GM10266 (cell line): ENCODE data around the gene TENM4.
"Not testable (repeated sequence)": the region's sequence is repeated elsewhere in the genome, so short reads cannot be mapped to it uniquely, and the experiment has no call there.

ENCODE experiments used
- DNase-seq: peaks from one replicate; pipeline ENCODE4 v3.0.0; 2012; ENCODE audit errors: extremely low spot score
- TF ChIP-seq, protein P1 (sequence below): IDR thresholded peaks from 2 replicates; pipeline ENCODE4 v1.5.1; 2012; ENCODE audit warnings: mild to moderate bottlenecking, low read depth; ENCODE audit not compliant: control insufficient read depth, insufficient read depth; ENCODE audit errors: missing control alignments

The TENM4 gene

DNA sequence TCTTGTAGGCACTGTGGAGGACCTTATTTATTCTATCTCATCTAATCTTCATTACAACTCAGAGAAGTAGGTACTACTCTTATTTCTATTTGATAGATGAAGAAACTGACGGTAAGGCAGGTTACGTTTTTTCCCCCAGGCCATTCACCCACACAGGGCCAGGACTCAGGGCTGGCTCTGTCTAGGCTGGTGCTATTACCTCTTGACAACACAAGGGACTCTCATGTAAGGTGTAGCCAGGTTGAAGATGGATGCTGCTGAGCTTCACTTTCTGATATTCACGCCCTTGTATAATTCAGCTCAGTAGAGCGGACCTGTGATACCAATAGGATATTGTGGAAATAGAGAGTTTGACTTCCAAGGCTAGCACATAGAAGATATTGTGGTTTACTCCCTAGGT, 453.1 kb downstream of the TENM4 start:
- TF ChIP-seq, protein P1, sequence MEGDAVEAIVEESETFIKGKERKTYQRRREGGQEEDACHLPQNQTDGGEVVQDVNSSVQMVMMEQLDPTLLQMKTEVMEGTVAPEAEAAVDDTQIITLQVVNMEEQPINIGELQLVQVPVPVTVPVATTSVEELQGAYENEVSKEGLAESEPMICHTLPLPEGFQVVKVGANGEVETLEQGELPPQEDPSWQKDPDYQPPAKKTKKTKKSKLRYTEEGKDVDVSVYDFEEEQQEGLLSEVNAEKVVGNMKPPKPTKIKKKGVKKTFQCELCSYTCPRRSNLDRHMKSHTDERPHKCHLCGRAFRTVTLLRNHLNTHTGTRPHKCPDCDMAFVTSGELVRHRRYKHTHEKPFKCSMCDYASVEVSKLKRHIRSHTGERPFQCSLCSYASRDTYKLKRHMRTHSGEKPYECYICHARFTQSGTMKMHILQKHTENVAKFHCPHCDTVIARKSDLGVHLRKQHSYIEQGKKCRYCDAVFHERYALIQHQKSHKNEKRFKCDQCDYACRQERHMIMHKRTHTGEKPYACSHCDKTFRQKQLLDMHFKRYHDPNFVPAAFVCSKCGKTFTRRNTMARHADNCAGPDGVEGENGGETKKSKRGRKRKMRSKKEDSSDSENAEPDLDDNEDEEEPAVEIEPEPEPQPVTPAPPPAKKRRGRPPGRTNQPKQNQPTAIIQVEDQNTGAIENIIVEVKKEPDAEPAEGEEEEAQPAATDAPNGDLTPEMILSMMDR, result no peak
- no peak for DNase-seq

GRCh38 chr11:78986305-78986704, 454.5 kb downstream of the TENM4 start:
- TF ChIP-seq, protein P1, result no peak
- DNase-seq, result no peak

DNA sequence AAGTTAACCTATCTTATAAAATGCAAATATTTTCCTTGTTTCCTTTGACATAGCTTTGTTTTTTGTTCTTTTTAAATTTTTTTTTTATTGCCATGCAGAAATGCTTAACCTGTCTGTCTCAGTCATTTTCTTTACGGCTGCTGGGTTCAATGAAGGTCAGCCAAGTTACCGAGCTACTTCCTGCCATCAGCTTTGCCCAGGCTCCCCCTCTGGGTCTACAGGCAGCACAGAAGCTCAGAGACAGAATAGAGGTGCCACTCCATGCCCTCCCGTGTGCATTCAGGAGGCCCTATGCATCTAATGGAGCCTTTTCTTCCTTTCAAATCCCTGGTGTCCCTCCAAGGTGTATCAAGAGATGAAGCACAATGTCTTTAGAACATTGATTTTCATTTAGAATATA, 455.2 kb downstream of the TENM4 start:
- no peak for DNase-seq
- TF ChIP-seq, protein P1, result no peak

DNA sequence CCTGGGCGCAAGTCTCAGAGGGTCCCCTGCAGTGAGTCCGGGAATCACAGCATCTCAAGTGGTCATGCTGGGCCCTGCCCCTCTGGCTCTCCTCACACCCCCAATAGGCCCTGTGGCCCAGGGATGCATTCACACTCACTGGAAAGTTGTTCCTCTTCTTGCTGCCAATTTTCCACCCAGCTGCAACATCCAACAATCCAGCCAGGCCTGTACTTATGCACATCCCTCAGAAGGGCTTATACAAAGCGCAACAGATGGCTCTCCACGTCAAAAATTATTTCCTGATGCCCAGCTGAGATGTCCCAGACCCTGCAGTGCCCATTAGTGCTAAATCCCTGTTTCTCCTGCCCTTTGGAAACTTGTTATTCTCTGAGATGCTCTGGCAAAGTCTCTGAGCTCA, 458.4 kb downstream of the TENM4 start:
- DNase-seq, result no peak
- TF ChIP-seq, protein P1, result no peak

DNA sequence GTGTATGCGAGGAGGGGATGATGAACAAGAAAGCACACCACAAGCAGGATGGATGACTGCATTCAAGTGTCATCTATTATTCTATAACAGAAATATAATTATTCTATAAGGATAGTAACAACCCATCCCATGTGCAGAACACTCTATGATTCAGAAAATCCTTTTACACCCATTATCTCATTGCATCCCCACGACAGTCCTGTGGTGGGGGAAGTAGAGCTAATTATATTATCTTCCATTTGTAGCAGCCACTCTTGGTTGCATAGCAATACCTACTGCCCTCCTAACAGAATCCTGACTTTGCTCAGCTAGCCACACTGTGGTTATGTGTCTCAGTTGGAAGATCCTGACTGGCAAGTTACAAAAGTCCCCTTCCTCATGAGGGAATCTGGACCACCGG, 459.7 kb downstream of the TENM4 start:
- TF ChIP-seq, protein P1, result no peak
- no peak for DNase-seq

DNA sequence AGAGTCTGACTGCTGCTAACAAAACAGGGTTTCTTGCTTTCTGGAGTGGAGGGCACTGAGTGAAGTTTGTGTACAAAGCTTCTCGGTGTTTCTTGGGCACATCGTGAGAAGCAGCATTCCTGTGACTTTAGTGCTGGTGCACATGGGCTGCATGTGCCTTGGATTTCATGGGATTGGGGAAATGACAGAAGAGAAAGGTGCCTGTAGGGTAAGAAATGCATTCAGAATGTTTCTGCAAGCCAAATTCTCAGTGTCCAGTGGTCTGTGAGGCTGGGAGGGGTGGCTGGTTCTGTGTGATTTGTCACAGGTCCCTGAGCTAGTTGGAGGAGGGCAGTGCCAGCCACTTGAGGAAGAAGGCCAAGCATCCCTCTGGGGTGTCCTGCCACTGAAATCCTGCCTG, 462.0 kb downstream of the TENM4 start:
- TF ChIP-seq, protein P1, result no peak
- DNase-seq, result no peak

GRCh38 chr11:78977848-78978247, 463.0 kb downstream of the TENM4 start:
- DNase-seq, result not testable (repeated sequence)

- TF ChIP-seq, protein P1, result no peak
- DNase-seq, result no peak
Measured at GRCh38 chr11:78977009-78977408, 463.8 kb downstream of the TENM4 start.
